ACC112 (cell line): ENCODE measurements around the gene NASP.
"Not testable (repeated sequence)": the region's sequence is repeated elsewhere in the genome, so short reads cannot be mapped to it uniquely, and the experiment has no call there.

Experiments
- H2AFZ ChIP-seq: fragments of 200-600 bp; sonication (generic); one replicate; pipeline ENCODE4 v1.6.0; 2017; ENCODE audit warnings: antibody characterized with exemption, low read length; ENCODE audit not compliant: unreplicated experiment
- H3K27ac ChIP-seq: fragments of 200-600 bp; sonication (generic); 2 replicates; pipeline ENCODE4 v1.5.1; 2014; ENCODE audit warnings: low read depth, mild to moderate bottlenecking, antibody characterized with exemption, low read length, moderate library complexity
- H3K27me3 ChIP-seq: fragments of 200-600 bp; sonication (generic); 2 replicates; pipeline ENCODE4 v1.6.1; 2014; ENCODE audit warnings: mild to moderate bottlenecking, antibody characterized with exemption, low read length, moderate library complexity, mixed read lengths; ENCODE audit not compliant: insufficient read depth
- H3K36me3 ChIP-seq: fragments of 200-600 bp; sonication (generic); 2 replicates; pipeline ENCODE4 v1.6.1; 2016; ENCODE audit warnings: mild to moderate bottlenecking, antibody characterized with exemption, low read length, moderate library complexity, mixed read lengths; ENCODE audit not compliant: insufficient read depth
- H3K4me1 ChIP-seq: fragments of 200-600 bp; sonication (generic); one replicate; pipeline ENCODE4 v1.6.1; 2016; ENCODE audit warnings: low read length, mixed read lengths; ENCODE audit not compliant: insufficient read depth, unreplicated experiment, control insufficient read depth
- H3K4me3 ChIP-seq: fragments of 200-600 bp; sonication (generic); 2 replicates; pipeline ENCODE4 v1.5.1; 2014; ENCODE audit warnings: mild to moderate bottlenecking, low read depth, low read length
- H3K79me2 ChIP-seq: fragments of 200-600 bp; sonication (generic); one replicate; pipeline ENCODE4 v1.6.0; 2016; ENCODE audit warnings: low read length; ENCODE audit not compliant: control insufficient read depth, unreplicated experiment, insufficient read depth

Gene NASP

GRCh38 chr1:45594412-45594811, 10.6 kb downstream of the NASP start:
- H3K36me3 ChIP-seq = peaks cover 23% of the 10 kb centered on the region
- H2AFZ ChIP-seq = no peak overlapping the region
- H3K4me1 ChIP-seq = no peaks in the 10 kb centered on the region
- peaks cover 67% of the 10 kb centered on the region for H3K79me2 ChIP-seq
- no peak overlapping the region for H3K27ac ChIP-seq
- no peak overlapping the region for H3K4me3 ChIP-seq
- no peaks in the 10 kb centered on the region for H3K27me3 ChIP-seq

- H3K4me3 ChIP-seq, H2AFZ ChIP-seq, H3K27me3 ChIP-seq, H3K27ac ChIP-seq, H3K4me1 ChIP-seq: not testable (repeated sequence)
- Histone ChIP-seq H3K79me2 (peaks cover 65% of the 10 kb centered on the region), H3K36me3 (peaks cover 27% of the 10 kb centered on the region)
Observed at GRCh38 chr1:45596765-45597164, 12.9 kb downstream of the NASP start.

- peaks cover 10% of the 10 kb centered on the region for H3K4me1 ChIP-seq
- H2AFZ ChIP-seq = no peak overlapping the region
- H3K79me2 ChIP-seq = peaks cover 31% of the 10 kb centered on the region
- H3K36me3 ChIP-seq = peaks cover 28% of the 10 kb centered on the region
- H3K27me3 ChIP-seq = no peaks in the 10 kb centered on the region
- no peak overlapping the region for H3K27ac ChIP-seq
- no peak overlapping the region for H3K4me3 ChIP-seq
Observed at GRCh38 chr1:45604239-45604638, 20.4 kb downstream of the NASP start.

GRCh38 chr1:45607404-45608074, 23.7 kb downstream of the NASP start:
- no peak overlapping the region for H3K4me3 ChIP-seq
- H2AFZ ChIP-seq = no peak overlapping the region
- no peaks in the 10 kb centered on the region for H3K27me3 ChIP-seq
- H3K4me1 ChIP-seq = no peaks in the 10 kb centered on the region
- H3K79me2 ChIP-seq = peaks cover 11% of the 10 kb centered on the region
- H3K36me3 ChIP-seq = peaks cover 35% of the 10 kb centered on the region
- no peak overlapping the region for H3K27ac ChIP-seq

GRCh38 chr1:45608175-45609156, 24.6 kb downstream of the NASP start:
- Histone ChIP-seq H3K36me3 (peaks cover 36% of the 10 kb centered on the region), H3K27ac (no peak overlapping the region)

GRCh38 chr1:45610589-45611226, 26.9 kb downstream of the NASP start:
- Histone ChIP-seq H3K36me3 (peaks cover 36% of the 10 kb centered on the region), H3K27ac (no peak overlapping the region), H3K79me2 (no peaks in the 10 kb centered on the region), H3K4me1 (no peaks in the 10 kb centered on the region), H2AFZ (no peak overlapping the region), H3K27me3 (no peaks in the 10 kb centered on the region), H3K4me3 (no peak overlapping the region)

More at GRCh38 chr1:45608175-45609156, 24.6 kb downstream of the NASP start:
- Histone ChIP-seq H3K79me2 (peaks cover 3% of the 10 kb centered on the region), H3K4me1 (no peaks in the 10 kb centered on the region), H3K27me3 (no peaks in the 10 kb centered on the region), H3K4me3 (no peak overlapping the region), H2AFZ (no peak overlapping the region)

GRCh38 chr1:45612941-45613579, 29.2 kb downstream of the NASP start:
- no peak overlapping the region for H3K27ac ChIP-seq
- H3K27me3 ChIP-seq = no peaks in the 10 kb centered on the region
- H3K4me3 ChIP-seq = no peak overlapping the region
- peaks cover 37% of the 10 kb centered on the region for H3K36me3 ChIP-seq
- H3K79me2 ChIP-seq = no peaks in the 10 kb centered on the region
- no peaks in the 10 kb centered on the region for H3K4me1 ChIP-seq
- H2AFZ ChIP-seq = no peak overlapping the region

- Histone ChIP-seq H3K27me3 (no peaks in the 10 kb centered on the region), H3K36me3 (peaks cover 24% of the 10 kb centered on the region), H3K27ac (no peak overlapping the region), H3K4me3 (no peak overlapping the region), H3K4me1 (no peaks in the 10 kb centered on the region), H3K79me2 (no peaks in the 10 kb centered on the region), H2AFZ (no peak overlapping the region)
Observed at GRCh38 chr1:45615885-45616284, 32.0 kb downstream of the NASP start.

- H3K36me3 ChIP-seq = peaks cover 23% of the 10 kb centered on the region
- H3K79me2 ChIP-seq = no peaks in the 10 kb centered on the region
- H3K4me3 ChIP-seq = no peak overlapping the region
- H3K27me3 ChIP-seq = no peaks in the 10 kb centered on the region
- no peaks in the 10 kb centered on the region for H3K4me1 ChIP-seq
- peak overlapping the region; percentile 14; the same call in 1 of the 2 replicates for H3K27ac ChIP-seq
- H2AFZ ChIP-seq = no peak overlapping the region
Observed at GRCh38 chr1:45617618-45618017, 33.8 kb downstream of the NASP start.

- Histone ChIP-seq H3K27ac (no peak overlapping the region), H3K79me2 (no peaks in the 10 kb centered on the region), H3K4me3 (no peak overlapping the region), H3K36me3 (peaks cover 21% of the 10 kb centered on the region), H2AFZ (no peak overlapping the region), H3K27me3 (no peaks in the 10 kb centered on the region), H3K4me1 (no peaks in the 10 kb centered on the region)
Observed at GRCh38 chr1:45619149-45619921, 35.5 kb downstream of the NASP start.
